Breast epithelium (tissue), 4 donors: ENCODE results near the gene TTC9B. TPM values are rescaled to one million over a fixed set of nuclear protein-coding genes. Genes with fewer than 3 reads are reported as not detected.
A peak's percentile ranks its signal among the peaks of the same experiment; 100 is the strongest.

Source experiments
- DNase-seq, 2 donors: peaks; one replicate each; pipeline ENCODE4 v3.0.0-alpha.2; 2019; ENCODE audit warnings: low spot score in 2 of 2
- H3K27ac ChIP-seq, 2 donors: fragments of 200-600 bp; sonication (generic) in 1 of 2; one replicate each; pipeline ENCODE4 v1.5.1; 2016 to 2019; ENCODE audit warnings: mild to moderate bottlenecking in 1 of 2
- H3K27me3 ChIP-seq, 2 donors: fragments of 200-600 bp; sonication (generic) in 1 of 2; one replicate each; pipeline versions ENCODE4 v1.5.1 to v1.6.0; 2017 to 2019; ENCODE audit warnings: control low read depth in 1 of 2, mild to moderate bottlenecking in 1 of 2
- H3K36me3 ChIP-seq: fragments of 200-600 bp; one replicate; pipeline ENCODE4 v1.5.1; 2019
- H3K4me1 ChIP-seq, 2 donors: fragments of 200-600 bp; sonication (generic); one replicate each; pipeline ENCODE4 v1.5.1; 2016 to 2019; ENCODE audit warnings: control low read depth in 1 of 2
- H3K4me3 ChIP-seq, 3 donors: fragments of 200-600 bp; sonication (generic); 1 replicate in 2 of 3; 2 replicates in 1 of 3; pipeline ENCODE4 v1.5.1; 2016 to 2019; ENCODE audit warnings: mild to moderate bottlenecking in 3 of 3, moderate library complexity in 2 of 3
- H3K9me3 ChIP-seq, 2 donors: fragments of 200-600 bp; sonication (generic) in 1 of 2; one replicate each; pipeline ENCODE4 v1.5.1; 2016 to 2019; ENCODE audit warnings: control low read depth in 1 of 2
- CTCF ChIP-seq, 3 donors: fragments of 450-650 bp; IDR thresholded peaks; one replicate each; pipeline ENCODE4 v1.5.1; 2016 to 2017; ENCODE audit warnings: antibody characterized with exemption in 3 of 3, mild to moderate bottlenecking in 3 of 3, moderate library complexity in 3 of 3
- POLR2A ChIP-seq: fragments of 450-650 bp; IDR thresholded peaks from one replicate; pipeline ENCODE4 v1.6.1; 2016; ENCODE audit warnings: antibody characterized with exemption, mild to moderate bottlenecking, moderate library complexity
- POLR2AphosphoS5 ChIP-seq, 3 donors: sonication (generic); formaldehyde crosslinking; IDR thresholded peaks; one replicate each; pipeline ENCODE4 v1.6.1; 2017; ENCODE audit warnings: antibody characterized with exemption in 3 of 3
- intact Hi-C: fragments of 100-400 bp; cut with DNase I; formaldehyde crosslinking; loops from one replicate; pipeline ENCODE4 v1.15.1; 2023; ENCODE audit warnings: low total_unique reads
- total RNA-seq, 3 donors: library from RNA; depleted of rRNA; stranded (reverse); fragments of >200 nt; gene quantifications; one replicate each; pipeline ENCODE4 v1.1.0, GENCODE V29; 2016

The TTC9B gene
- total RNA-seq, 3 donors from 2014 or later, result 0.29 TPM; not detected in 2

DNA sequence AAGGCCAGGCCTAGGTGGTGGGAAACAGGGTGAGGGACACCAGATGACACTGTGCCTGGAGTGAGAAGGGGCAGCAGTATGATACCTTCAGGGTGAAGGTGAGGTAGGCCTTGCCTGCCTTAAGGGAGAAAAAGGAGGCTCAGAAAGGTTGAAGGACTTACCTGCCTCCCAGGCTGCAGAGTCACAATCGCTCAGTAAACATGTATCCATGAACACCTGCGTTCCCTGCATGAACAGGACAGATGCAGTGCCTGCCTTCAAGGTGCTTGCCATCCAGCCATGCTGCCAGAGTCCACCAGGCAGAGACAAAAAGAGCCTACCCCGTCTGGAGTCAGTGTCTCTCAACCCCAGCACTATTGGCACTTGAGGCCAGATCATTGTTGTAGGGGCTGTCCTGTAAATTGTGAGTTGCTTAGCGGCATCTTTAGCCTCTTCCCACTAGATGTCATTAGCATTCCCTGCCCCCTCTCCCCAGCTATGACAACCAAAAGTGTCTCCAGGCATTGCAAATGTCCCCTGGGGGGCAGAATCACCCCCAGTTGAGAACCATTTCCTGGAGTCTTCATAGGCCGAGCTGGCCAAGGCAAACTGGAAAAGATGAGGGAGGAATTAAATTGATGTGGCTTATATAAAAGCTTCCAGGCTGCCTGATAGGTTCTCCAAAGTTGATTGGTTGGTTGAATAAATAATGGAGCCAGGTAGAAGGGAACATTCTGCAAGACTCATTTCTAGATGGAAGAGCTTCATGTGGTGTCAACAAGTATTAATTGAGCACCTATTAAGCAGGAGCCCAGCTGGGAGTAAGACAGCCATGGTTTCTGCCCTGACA lies 25.2 kb downstream of the TTC9B start:
- no peaks in the 10 kb centered on the region for H3K9me3 ChIP-seq
- intact Hi-C loops, result no loop called here
- H3K4me3 ChIP-seq, result peak overlapping the region in 2 of 3 donors; percentile 95 to 96
- H3K27me3 ChIP-seq, result no peaks in the 10 kb centered on the region
- peaks cover 0 to 10% of the 10 kb centered on the region in 2 donors for H3K4me1 ChIP-seq
- TF ChIP-seq CTCF (IDR thresholded peaks at IDR 0.05) (no peak), POLR2A (no peak), POLR2AphosphoS5 (IDR thresholded peaks at IDR 0.05) (no peak)
- H3K36me3 ChIP-seq, result no peaks in the 10 kb centered on the region
- no peak for DNase-seq
- no peak overlapping the region for H3K27ac ChIP-seq

DNA sequence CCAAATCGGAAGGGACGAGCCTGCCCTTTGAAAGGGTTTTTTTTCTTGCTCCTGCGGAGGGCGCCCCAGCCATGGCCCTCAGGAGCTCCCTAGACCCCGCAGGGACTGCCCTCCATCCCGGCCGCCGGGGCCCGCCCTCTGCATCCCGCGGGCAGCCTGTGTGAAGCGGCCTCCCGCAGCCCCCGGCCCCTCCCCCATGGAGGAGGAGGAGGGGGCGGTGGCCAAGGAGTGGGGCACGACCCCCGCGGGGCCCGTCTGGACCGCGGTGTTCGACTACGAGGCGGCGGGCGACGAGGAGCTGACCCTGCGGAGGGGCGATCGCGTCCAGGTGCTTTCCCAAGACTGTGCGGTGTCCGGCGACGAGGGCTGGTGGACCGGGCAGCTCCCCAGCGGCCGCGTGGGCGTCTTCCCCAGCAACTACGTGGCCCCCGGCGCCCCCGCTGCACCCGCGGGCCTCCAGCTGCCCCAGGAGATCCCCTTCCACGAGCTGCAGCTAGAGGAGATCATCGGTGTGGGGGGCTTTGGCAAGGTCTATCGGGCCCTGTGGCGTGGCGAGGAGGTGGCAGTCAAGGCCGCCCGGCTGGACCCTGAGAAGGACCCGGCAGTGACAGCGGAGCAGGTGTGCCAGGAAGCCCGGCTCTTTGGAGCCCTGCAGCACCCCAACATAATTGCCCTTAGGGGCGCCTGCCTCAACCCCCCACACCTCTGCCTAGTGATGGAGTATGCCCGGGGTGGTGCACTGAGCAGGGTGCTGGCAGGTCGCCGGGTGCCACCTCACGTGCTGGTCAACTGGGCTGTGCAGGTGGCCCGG lies 26.1 kb downstream of the TTC9B start:
- Histone ChIP-seq H3K36me3 (no peaks in the 10 kb centered on the region), H3K4me1 (peaks cover 0 to 10% of the 10 kb centered on the region in 2 donors), H3K4me3 (peak overlapping the region; percentile 95 to 96 (median 96)), H3K27me3 (no peaks in the 10 kb centered on the region), H3K9me3 (no peaks in the 10 kb centered on the region), H3K27ac (peak overlapping the region in 1 of 2 donors; percentile 94)
- no peak for DNase-seq
- intact Hi-C loops, result no loop called here
- TF ChIP-seq CTCF (IDR thresholded peaks at IDR 0.05), result no peak
- TF ChIP-seq POLR2A, result no peak
- no peak for TF ChIP-seq POLR2AphosphoS5 (IDR thresholded peaks at IDR 0.05)

DNA sequence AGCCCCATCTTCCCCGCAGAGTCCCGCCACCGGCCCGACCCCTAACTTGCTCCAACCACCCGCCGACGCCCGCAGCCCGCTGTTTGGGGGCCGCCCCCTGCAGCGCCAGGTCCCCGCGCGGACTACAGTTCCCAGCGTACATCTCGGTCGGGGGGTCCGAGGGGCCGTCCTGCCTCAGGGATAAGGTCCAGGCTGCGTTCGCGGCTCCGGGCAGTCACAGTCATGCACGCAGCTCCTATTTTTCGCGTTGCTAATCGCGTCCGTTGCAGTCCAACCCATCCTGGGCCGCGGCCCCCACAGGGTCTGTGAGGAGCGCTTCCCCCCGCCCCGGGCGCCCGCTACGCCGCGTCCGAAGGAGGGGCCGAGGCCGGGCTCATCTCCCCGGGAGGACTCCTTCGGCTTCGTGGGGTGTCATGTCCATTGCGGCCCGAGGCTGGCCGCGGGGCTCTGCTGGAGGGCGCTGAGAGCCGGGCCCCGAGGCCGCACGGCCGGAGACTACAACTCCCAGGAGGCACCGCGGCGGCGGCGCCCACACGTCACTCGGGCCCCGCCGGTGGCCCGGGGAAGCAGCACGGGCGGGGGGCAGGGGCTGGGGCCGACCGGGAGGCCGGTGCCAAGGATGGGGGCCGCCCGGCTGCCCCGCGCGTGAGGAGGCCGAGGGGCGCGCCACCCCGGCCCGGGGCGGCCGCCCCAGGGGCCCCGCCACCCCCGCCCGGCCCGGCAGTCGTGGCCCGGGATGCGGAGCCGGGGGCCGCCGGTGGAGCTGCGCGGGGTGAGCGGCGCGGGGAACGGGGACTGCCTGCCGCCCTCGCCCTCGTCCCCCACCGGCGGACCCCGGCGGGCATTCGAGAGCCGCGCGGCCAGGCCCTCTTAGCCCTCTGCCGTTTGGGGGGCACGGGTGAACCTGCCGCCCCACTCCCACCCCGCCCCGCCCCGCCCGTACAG lies 27.0 kb downstream of the TTC9B start, which contains the start of gene MAP3K10:
Gene MAP3K10, plus strand, starts transcription at position 536 of the 945 bp plus-strand sequence. CDS start 606 bp downstream, outside the sequence.
- Histone ChIP-seq H3K4me3 (peak within 1 kb of the TSS; percentile 95 to 96 (median 96)), H3K27me3 (no peaks in the 10 kb centered on the region), H3K36me3 (no peaks in the 10 kb centered on the region), H3K9me3 (no peaks in the 10 kb centered on the region), H3K27ac (peak within 1 kb of the TSS; percentile 81 to 94), H3K4me1 (peaks cover 0 to 10% of the 10 kb centered on the region in 2 donors)
- intact Hi-C loops, result no loop called here
- TF ChIP-seq CTCF (IDR thresholded peaks at IDR 0.05) (no peak), POLR2AphosphoS5 (IDR thresholded peaks at IDR 0.05) (peak in 1 of 3 donors; percentile 39)
- DNase-seq, result no peak

GRCh38 chr19:40184273-40184672 lies 33.9 kb downstream of the TTC9B start:
- intact Hi-C loops, result no loop called here
- TF ChIP-seq POLR2A, result no peak
- no peak for TF ChIP-seq POLR2AphosphoS5 (IDR thresholded peaks at IDR 0.05)
- no peak for TF ChIP-seq CTCF (IDR thresholded peaks at IDR 0.05)
- no peak overlapping the region for H3K4me3 ChIP-seq
- no peaks in the 10 kb centered on the region for H3K9me3 ChIP-seq
- H3K27me3 ChIP-seq, result no peaks in the 10 kb centered on the region
- no peak overlapping the region for H3K27ac ChIP-seq
- DNase-seq, result no peak
- H3K4me1 ChIP-seq, result no peaks in the 10 kb centered on the region
- no peaks in the 10 kb centered on the region for H3K36me3 ChIP-seq
